GM23338 (cell line): Measurements from ENCODE around the gene ATP5F1B. TPM values are rescaled to one million over a fixed set of nuclear protein-coding genes. Genes with fewer than 3 reads are reported as not detected.

Source experiments
- ATAC-seq: fragments of 200-7000 bp; cut with Tn5 transposase; 3 replicates; pipeline ENCODE4 v1.9.1; 2020
- DNase-seq: peaks from one replicate; pipeline ENCODE4 v3.0.0-alpha.2; 2015; ENCODE audit warnings: low spot score
- H2AFZ ChIP-seq: fragments of 200-600 bp; sonication (generic); 2 replicates; pipeline ENCODE4 v1.8.0; 2016; ENCODE audit warnings: antibody characterized with exemption, mild to moderate bottlenecking, moderate library complexity
- H3F3A ChIP-seq: fragments of 200-600 bp; sonication (generic); replicated peaks from 2 replicates; pipeline ENCODE4 v1.8.0; 2017; ENCODE audit warnings: antibody characterized with exemption, mixed run types, low read depth
- H3K27ac ChIP-seq: fragments of 200-600 bp; sonication (generic); 2 replicates; pipeline ENCODE4 v1.6.1; 2016; ENCODE audit warnings: low read depth
- H3K27me3 ChIP-seq: fragments of 200-600 bp; sonication (generic); 2 replicates; pipeline ENCODE4 v1.8.0; 2016; ENCODE audit warnings: mild to moderate bottlenecking, mixed run types, moderate library complexity; ENCODE audit not compliant: insufficient read depth
- H3K36me3 ChIP-seq: fragments of 200-600 bp; sonication (generic); 2 replicates; pipeline ENCODE4 v1.8.0; 2016; ENCODE audit warnings: mild to moderate bottlenecking; ENCODE audit not compliant: insufficient read depth
- H3K4me1 ChIP-seq: fragments of 200-600 bp; sonication (generic); 2 replicates; pipeline ENCODE4 v1.8.0; 2016; ENCODE audit warnings: mild to moderate bottlenecking, moderate library complexity; ENCODE audit not compliant: insufficient read depth
- H3K4me2 ChIP-seq: fragments of 200-600 bp; sonication (generic); 2 replicates; pipeline ENCODE4 v1.7.1; 2017; ENCODE audit warnings: mixed run types
- H3K4me3 ChIP-seq: fragments of 200-600 bp; sonication (generic); 2 replicates; pipeline ENCODE4 v1.6.1; 2016; ENCODE audit warnings: mixed run types
- H3K79me2 ChIP-seq: fragments of 200-600 bp; sonication (generic); replicated peaks from 2 replicates; pipeline ENCODE4 v1.8.0; 2017; ENCODE audit warnings: mild to moderate bottlenecking; ENCODE audit not compliant: insufficient read depth
- H3K9me2 ChIP-seq: fragments of 200-600 bp; sonication (generic); 2 replicates; pipeline ENCODE4 v1.8.0; 2017; ENCODE audit not compliant: insufficient read depth
- H4K20me1 ChIP-seq: fragments of 200-600 bp; sonication (generic); replicated peaks from 2 replicates; pipeline ENCODE4 v1.8.0; 2017; ENCODE audit warnings: mild to moderate bottlenecking; ENCODE audit not compliant: insufficient read depth
- H3K27ac Mint-ChIP-seq: 2 replicates; pipeline ENCODE4 v1.8.0; 2020; ENCODE audit warnings: inconsistent platforms, mild to moderate bottlenecking, moderate library complexity, mixed read lengths
- H3K27me3 Mint-ChIP-seq: 3 replicates; pipeline ENCODE4 v1.8.0; 2022; ENCODE audit warnings: low read depth, mild to moderate bottlenecking, moderate library complexity, mixed read lengths, inconsistent platforms; ENCODE audit not compliant: insufficient read depth, poor library complexity
- H3K36me3 Mint-ChIP-seq: 3 replicates; pipeline ENCODE4 v1.8.0; 2021; ENCODE audit warnings: low read depth, mild to moderate bottlenecking, inconsistent platforms, moderate library complexity, mixed read lengths
- H3K4me1 Mint-ChIP-seq: 3 replicates; pipeline ENCODE4 v1.8.0; 2020; ENCODE audit warnings: mild to moderate bottlenecking, inconsistent platforms, mixed read lengths
- H3K4me3 Mint-ChIP-seq: 3 replicates; pipeline ENCODE4 v1.8.0; 2021; ENCODE audit warnings: moderate library complexity, mild to moderate bottlenecking, inconsistent platforms, mixed read lengths
- H3K9me3 Mint-ChIP-seq: 3 replicates; pipeline ENCODE4 v1.8.0; 2020; ENCODE audit warnings: moderate library complexity, mild to moderate bottlenecking, inconsistent platforms, mixed read lengths
- CREB1 ChIP-seq: fragments of 250-450 bp; sonication (Bioruptor Pico); IDR thresholded peaks from 2 replicates; pipeline ENCODE4 v1.5.0; 2020; ENCODE audit warnings: low read depth, mild to moderate bottlenecking, moderate library complexity
- EZH2 ChIP-seq: fragments of 200-600 bp; sonication (generic); IDR thresholded peaks from one replicate; pipeline ENCODE4 v1.8.0; 2017; ENCODE audit warnings: antibody characterized with exemption, mild to moderate bottlenecking, low read depth; ENCODE audit not compliant: unreplicated experiment
- EZH2phosphoT487 ChIP-seq: fragments of 200-600 bp; sonication (generic); IDR thresholded peaks from one replicate; pipeline ENCODE4 v1.8.1; 2018; ENCODE audit warnings: antibody characterized with exemption; ENCODE audit not compliant: unreplicated experiment
- JUNB ChIP-seq: IDR thresholded peaks from one replicate; pipeline ENCODE4 v1.6.1; 2016; ENCODE audit warnings: antibody characterized with exemption; ENCODE audit not compliant: unreplicated experiment
- NANOG ChIP-seq: IDR thresholded peaks from 2 replicates; pipeline ENCODE4 v1.6.1; 2016; ENCODE audit warnings: antibody characterized with exemption, borderline replicate concordance
- POLR2AphosphoS5 ChIP-seq: IDR thresholded peaks from 2 replicates; pipeline ENCODE4 v1.6.1; 2016; ENCODE audit warnings: antibody characterized with exemption, low read depth
- STAT1 ChIP-seq: IDR thresholded peaks from one replicate; pipeline ENCODE4 v1.6.1; 2016; ENCODE audit warnings: antibody characterized with exemption; ENCODE audit not compliant: unreplicated experiment
- ZNF114 ChIP-seq: fragments of 250-450 bp; sonication (Bioruptor Pico); IDR thresholded peaks from 2 replicates; pipeline ENCODE4 v1.5.0; 2020; ENCODE audit warnings: mild to moderate bottlenecking, moderate library complexity
- ZNF331 ChIP-seq: fragments of 250-450 bp; sonication (Bioruptor Pico); IDR thresholded peaks from 2 replicates; pipeline ENCODE4 v1.5.0; 2020; ENCODE audit warnings: low read depth, mild to moderate bottlenecking, moderate library complexity
- polyA plus RNA-seq: library from polyadenylated mRNA; unstranded; fragments of >200 nt; fragmentation: Nextera tagmentation; extraction: Ambion mirVana; gene quantifications from 2 replicates; pipeline ENCODE4 v1.2.1, GENCODE V29; 2016
- total RNA-seq: library from RNA; depleted of rRNA; stranded (reverse); fragments of >200 nt; shearing (Covaris generic); gene quantifications from 2 replicates; pipeline ENCODE4 v1.2.3, GENCODE V29; 2014
- TF ChIP-seq, protein P1 (sequence below): IDR thresholded peaks from 2 replicates; pipeline ENCODE4 v1.6.1; 2016; ENCODE audit warnings: antibody characterized with exemption
- TF ChIP-seq, protein P2 (sequence below), 2 experiments: fragments of 200-600 bp in 1 of 2; sonication (generic) in 1 of 2; conservative IDR thresholded peaks; 2 replicates each; pipeline versions ENCODE4 v1.5.1 to v1.6.1; 2016 to 2017; ENCODE audit warnings: antibody characterized with exemption in 2 of 2, low read depth in 2 of 2, mild to moderate bottlenecking in 2 of 2, moderate library complexity in 1 of 2
- TF ChIP-seq, protein P3 (sequence below): fragments of 250-450 bp; sonication (Bioruptor Pico); IDR thresholded peaks from 2 replicates; pipeline ENCODE4 v1.5.0; 2020; ENCODE audit warnings: mild to moderate bottlenecking, moderate library complexity
- TF ChIP-seq, protein P4 (sequence below): IDR thresholded peaks from one replicate; pipeline ENCODE4 v1.6.1; 2018; ENCODE audit warnings: antibody characterized with exemption; ENCODE audit not compliant: unreplicated experiment

ATP5F1B gene
- total and polyA plus RNA-seq, 2 experiments from 2014 or later = 763 to 956 TPM

DNA sequence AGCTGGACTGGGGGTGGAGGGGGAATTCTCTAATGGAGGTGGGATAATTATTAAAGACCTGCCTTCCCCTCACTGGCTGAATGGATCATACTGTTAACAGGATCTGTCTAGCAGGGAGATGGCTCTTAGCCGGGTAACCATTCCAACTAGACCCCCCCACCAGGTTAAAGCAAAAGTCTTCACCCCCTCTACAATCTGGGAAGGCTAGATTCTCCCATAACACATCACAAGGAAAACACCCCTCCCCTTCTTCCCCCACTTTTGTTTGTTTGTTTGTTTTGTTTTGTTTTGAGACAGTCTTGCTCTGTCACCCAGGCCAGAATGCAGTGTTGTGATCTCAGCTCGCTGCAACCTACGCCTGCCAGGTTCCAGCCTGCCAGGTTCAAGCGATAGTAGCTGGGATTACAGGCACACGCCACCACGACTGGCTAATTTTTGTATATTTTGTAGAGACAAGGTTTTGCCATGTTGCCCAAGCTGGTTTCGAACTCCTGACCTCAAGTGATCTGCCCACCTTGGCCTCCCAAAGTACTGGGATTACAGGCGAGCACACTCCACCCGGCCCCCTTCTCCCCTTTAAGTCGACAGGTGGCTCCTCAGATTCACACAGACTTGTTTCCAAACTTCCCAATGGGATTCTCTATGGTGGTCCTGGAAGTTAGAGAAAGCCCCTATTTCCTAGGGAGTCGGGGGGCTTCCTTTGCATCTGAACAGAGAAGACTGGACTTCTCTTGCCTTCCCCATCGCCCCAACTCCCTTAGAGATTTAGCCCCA, 12.1 kb downstream of the ATP5F1B start:
- peaks cover 31% of the 10 kb centered on the region for H3K27me3 Mint-ChIP-seq
- Histone ChIP-seq H2AFZ (no peak overlapping the region), H3K4me1 (peaks cover 41% of the 10 kb centered on the region), H3F3A (peaks cover 23% of the 10 kb centered on the region), H3K27ac (peak overlapping the region; percentile 95), H3K9me2 (no peaks in the 10 kb centered on the region), H3K4me3 (peak overlapping the region; percentile 70), H3K27me3 (no peaks in the 10 kb centered on the region), H3K4me2 (peak overlapping the region; percentile 99), H3K79me2 (peaks cover 21% of the 10 kb centered on the region), H3K36me3 (peaks cover 11% of the 10 kb centered on the region; the same call in 1 of the 2 replicates), H4K20me1 (peaks cover 1% of the 10 kb centered on the region; the same call in 1 of the 2 replicates)
- peaks cover 17% of the 10 kb centered on the region for H3K36me3 Mint-ChIP-seq
- DNase-seq = no peak
- TF ChIP-seq STAT1 (no peak), EZH2 (no peak), POLR2AphosphoS5 (no peak), ZNF331 (CRISPR knock-in tag) (no peak), ZNF114 (CRISPR knock-in tag) (no peak), JUNB (no peak), CREB1 (no peak), EZH2phosphoT487 (no peak), NANOG (no peak)
- TF ChIP-seq, protein P1, sequence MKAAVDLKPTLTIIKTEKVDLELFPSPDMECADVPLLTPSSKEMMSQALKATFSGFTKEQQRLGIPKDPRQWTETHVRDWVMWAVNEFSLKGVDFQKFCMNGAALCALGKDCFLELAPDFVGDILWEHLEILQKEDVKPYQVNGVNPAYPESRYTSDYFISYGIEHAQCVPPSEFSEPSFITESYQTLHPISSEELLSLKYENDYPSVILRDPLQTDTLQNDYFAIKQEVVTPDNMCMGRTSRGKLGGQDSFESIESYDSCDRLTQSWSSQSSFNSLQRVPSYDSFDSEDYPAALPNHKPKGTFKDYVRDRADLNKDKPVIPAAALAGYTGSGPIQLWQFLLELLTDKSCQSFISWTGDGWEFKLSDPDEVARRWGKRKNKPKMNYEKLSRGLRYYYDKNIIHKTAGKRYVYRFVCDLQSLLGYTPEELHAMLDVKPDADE = no peak
- TF ChIP-seq, protein P2, sequence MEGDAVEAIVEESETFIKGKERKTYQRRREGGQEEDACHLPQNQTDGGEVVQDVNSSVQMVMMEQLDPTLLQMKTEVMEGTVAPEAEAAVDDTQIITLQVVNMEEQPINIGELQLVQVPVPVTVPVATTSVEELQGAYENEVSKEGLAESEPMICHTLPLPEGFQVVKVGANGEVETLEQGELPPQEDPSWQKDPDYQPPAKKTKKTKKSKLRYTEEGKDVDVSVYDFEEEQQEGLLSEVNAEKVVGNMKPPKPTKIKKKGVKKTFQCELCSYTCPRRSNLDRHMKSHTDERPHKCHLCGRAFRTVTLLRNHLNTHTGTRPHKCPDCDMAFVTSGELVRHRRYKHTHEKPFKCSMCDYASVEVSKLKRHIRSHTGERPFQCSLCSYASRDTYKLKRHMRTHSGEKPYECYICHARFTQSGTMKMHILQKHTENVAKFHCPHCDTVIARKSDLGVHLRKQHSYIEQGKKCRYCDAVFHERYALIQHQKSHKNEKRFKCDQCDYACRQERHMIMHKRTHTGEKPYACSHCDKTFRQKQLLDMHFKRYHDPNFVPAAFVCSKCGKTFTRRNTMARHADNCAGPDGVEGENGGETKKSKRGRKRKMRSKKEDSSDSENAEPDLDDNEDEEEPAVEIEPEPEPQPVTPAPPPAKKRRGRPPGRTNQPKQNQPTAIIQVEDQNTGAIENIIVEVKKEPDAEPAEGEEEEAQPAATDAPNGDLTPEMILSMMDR (conservative IDR thresholded peaks at IDR 0.05; ENCODE audit: low read depth in 2 of 2) = no peak
- TF ChIP-seq, protein P3, sequence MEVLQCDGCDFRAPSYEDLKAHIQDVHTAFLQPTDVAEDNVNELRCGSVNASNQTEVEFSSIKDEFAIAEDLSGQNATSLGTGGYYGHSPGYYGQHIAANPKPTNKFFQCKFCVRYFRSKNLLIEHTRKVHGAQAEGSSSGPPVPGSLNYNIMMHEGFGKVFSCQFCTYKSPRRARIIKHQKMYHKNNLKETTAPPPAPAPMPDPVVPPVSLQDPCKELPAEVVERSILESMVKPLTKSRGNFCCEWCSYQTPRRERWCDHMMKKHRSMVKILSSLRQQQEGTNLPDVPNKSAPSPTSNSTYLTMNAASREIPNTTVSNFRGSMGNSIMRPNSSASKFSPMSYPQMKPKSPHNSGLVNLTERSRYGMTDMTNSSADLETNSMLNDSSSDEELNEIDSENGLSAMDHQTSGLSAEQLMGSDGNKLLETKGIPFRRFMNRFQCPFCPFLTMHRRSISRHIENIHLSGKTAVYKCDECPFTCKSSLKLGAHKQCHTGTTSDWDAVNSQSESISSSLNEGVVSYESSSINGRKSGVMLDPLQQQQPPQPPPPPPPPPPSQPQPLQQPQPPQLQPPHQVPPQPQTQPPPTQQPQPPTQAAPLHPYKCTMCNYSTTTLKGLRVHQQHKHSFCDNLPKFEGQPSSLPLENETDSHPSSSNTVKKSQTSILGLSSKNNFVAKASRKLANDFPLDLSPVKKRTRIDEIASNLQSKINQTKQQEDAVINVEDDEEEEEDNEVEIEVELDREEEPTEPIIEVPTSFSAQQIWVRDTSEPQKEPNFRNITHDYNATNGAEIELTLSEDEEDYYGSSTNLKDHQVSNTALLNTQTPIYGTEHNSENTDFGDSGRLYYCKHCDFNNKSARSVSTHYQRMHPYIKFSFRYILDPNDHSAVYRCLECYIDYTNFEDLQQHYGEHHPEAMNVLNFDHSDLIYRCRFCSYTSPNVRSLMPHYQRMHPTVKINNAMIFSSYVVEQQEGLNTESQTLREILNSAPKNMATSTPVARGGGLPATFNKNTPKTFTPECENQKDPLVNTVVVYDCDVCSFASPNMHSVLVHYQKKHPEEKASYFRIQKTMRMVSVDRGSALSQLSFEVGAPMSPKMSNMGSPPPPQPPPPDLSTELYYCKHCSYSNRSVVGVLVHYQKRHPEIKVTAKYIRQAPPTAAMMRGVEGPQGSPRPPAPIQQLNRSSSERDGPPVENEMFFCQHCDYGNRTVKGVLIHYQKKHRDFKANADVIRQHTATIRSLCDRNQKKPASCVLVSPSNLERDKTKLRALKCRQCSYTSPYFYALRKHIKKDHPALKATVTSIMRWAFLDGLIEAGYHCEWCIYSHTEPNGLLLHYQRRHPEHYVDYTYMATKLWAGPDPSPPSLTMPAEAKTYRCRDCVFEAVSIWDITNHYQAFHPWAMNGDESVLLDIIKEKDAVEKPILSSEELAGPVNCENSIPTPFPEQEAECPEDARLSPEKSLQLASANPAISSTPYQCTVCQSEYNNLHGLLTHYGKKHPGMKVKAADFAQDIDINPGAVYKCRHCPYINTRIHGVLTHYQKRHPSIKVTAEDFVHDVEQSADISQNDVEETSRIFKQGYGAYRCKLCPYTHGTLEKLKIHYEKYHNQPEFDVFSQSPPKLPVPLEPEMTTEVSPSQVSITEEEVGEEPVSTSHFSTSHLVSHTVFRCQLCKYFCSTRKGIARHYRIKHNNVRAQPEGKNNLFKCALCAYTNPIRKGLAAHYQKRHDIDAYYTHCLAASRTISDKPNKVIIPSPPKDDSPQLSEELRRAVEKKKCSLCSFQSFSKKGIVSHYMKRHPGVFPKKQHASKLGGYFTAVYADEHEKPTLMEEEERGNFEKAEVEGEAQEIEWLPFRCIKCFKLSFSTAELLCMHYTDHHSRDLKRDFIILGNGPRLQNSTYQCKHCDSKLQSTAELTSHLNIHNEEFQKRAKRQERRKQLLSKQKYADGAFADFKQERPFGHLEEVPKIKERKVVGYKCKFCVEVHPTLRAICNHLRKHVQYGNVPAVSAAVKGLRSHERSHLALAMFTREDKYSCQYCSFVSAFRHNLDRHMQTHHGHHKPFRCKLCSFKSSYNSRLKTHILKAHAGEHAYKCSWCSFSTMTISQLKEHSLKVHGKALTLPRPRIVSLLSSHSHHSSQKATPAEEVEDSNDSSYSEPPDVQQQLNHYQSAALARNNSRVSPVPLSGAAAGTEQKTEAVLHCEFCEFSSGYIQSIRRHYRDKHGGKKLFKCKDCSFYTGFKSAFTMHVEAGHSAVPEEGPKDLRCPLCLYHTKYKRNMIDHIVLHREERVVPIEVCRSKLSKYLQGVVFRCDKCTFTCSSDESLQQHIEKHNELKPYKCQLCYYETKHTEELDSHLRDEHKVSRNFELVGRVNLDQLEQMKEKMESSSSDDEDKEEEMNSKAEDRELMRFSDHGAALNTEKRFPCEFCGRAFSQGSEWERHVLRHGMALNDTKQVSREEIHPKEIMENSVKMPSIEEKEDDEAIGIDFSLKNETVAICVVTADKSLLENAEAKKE (CRISPR knock-in tag) = no peak
- TF ChIP-seq, protein P4, sequence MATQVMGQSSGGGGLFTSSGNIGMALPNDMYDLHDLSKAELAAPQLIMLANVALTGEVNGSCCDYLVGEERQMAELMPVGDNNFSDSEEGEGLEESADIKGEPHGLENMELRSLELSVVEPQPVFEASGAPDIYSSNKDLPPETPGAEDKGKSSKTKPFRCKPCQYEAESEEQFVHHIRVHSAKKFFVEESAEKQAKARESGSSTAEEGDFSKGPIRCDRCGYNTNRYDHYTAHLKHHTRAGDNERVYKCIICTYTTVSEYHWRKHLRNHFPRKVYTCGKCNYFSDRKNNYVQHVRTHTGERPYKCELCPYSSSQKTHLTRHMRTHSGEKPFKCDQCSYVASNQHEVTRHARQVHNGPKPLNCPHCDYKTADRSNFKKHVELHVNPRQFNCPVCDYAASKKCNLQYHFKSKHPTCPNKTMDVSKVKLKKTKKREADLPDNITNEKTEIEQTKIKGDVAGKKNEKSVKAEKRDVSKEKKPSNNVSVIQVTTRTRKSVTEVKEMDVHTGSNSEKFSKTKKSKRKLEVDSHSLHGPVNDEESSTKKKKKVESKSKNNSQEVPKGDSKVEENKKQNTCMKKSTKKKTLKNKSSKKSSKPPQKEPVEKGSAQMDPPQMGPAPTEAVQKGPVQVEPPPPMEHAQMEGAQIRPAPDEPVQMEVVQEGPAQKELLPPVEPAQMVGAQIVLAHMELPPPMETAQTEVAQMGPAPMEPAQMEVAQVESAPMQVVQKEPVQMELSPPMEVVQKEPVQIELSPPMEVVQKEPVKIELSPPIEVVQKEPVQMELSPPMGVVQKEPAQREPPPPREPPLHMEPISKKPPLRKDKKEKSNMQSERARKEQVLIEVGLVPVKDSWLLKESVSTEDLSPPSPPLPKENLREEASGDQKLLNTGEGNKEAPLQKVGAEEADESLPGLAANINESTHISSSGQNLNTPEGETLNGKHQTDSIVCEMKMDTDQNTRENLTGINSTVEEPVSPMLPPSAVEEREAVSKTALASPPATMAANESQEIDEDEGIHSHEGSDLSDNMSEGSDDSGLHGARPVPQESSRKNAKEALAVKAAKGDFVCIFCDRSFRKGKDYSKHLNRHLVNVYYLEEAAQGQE = no peak
- H3K4me1 Mint-ChIP-seq = peaks cover 66% of the 10 kb centered on the region
- no peaks in the 10 kb centered on the region; the same call in 2 of the 3 replicates for H3K9me3 Mint-ChIP-seq
- no peak for ATAC-seq
- peak overlapping the region; percentile 97 for H3K27ac Mint-ChIP-seq
- peak overlapping the region; percentile 99 for H3K4me3 Mint-ChIP-seq
